ENCODE measurements around the gene EIPR1.

GRCh38 chr2:3204031-3204821 is 173.4 kb downstream of the EIPR1 start:
- TF ChIP-seq CTCF (conservative IDR thresholded peaks at IDR 0.05) = no peak
- no peak for TF ChIP-seq EZH2 (IDR thresholded peaks at IDR 0.05; ENCODE audit: low read depth)
